ENCODE data around the gene CPED1. TPM values are rescaled to one million over a fixed set of nuclear protein-coding genes. Genes with fewer than 3 reads are reported as not detected.

CPED1 gene
- polyA plus RNA-seq, 1 donor = 43.4 TPM

Other genes starting within 250 kb of the CPED1 start
- 188 TPM for gene TSPAN12, start 130.6 kb upstream of the CPED1 start, polyA plus RNA-seq (ENCODE audit: insufficient read length)
- 43.1 TPM for gene ING3, start 37.9 kb upstream of the CPED1 start, polyA plus RNA-seq (ENCODE audit: insufficient read length)